Stimulated activated CD4-positive, alpha-beta T cell treated with anti-CD3 and anti-CD28 coated beads, Interleukin-1b, Interleukin-23, amount 100 ng/mL, for 4 hours (primary cell): Measurements from ENCODE around the gene C2CD5.
"Not testable (repeated sequence)": the region's sequence is repeated elsewhere in the genome, so short reads cannot be mapped to it uniquely, and the experiment has no call there.

Experiments used
- DNase-seq, 2 donors: peaks; one replicate each; pipeline ENCODE4 v3.0.0-alpha.2; 2020; ENCODE audit warnings: low read depth in 2 of 2

C2CD5 gene

DNA sequence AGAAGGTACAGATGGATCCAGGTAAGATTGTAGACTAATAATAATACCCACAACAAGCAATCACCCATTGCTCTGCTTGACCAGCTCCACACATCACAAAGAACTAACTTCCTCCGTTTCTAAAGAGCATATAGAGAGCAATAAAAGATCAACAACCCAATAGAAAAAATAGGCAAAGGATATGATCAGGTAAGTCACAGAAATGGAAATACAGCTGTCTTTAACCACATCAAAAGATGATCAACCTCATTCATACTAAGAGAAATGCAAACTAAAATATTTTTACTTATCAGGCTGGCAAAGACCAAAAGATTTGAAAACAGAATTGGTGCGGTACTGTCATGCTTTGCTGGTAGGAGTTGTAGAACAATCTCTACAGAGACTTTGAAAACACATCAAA is 8.9 kb downstream of the C2CD5 start:
- no peak for DNase-seq

DNA sequence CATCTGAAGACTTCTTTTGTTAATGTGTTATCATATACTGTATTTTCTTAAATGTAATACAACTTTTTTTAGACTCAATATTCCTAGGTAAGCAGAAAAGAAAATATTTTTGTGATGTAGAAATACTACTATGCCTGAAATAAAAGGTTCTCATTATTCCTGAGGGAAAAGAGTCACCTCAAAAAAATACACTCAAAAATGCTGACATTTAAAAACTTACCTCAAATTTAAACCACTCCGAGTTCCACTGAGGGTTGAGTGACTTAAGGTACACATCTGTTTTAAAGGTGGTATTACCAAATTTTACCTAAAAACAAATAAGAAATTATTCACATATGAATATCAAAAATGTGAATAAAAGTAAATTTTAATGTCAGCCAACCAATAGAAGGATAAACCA is 9.3 kb downstream of the C2CD5 start:
- DNase-seq = no peak

DNA sequence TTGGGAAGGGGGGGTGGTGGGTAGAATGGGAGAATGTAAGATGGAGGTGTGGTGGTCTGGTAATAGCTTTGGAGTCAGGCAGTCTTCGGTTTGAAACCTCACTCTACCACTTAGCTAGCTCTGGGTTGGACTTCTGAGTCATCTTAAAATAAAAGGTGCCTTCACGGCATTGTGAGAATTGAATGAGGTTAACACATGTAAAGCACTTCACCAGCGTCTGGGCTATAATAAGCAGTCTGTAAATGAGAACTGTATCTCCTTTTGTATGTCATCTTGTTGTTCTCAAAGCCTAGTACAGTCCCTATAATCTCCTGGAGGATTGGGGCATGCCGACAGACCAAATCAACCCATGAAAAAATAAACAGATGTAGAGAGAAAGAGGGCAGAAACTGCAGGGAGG is 11.2 kb downstream of the C2CD5 start:
- DNase-seq = no peak

DNA sequence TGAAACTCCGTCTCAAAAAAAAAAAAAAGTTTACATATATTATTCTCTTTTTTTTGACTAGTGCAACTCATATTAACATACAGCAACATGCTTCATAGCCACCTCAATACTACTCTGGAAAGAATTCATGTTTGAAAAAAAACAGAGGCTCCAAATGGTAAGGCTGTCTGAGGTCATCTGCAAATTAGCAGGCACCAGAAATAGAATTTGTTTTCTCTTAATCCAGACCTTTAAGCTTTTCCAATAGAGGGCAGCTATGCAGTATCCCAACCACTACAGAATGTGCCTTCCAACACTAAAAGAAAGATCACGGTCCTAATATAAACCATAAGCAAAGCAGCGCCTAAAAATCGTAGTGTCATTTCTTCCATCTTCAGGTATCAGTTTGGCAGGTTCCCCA is 12.0 kb downstream of the C2CD5 start:
- DNase-seq = no peak

DNA sequence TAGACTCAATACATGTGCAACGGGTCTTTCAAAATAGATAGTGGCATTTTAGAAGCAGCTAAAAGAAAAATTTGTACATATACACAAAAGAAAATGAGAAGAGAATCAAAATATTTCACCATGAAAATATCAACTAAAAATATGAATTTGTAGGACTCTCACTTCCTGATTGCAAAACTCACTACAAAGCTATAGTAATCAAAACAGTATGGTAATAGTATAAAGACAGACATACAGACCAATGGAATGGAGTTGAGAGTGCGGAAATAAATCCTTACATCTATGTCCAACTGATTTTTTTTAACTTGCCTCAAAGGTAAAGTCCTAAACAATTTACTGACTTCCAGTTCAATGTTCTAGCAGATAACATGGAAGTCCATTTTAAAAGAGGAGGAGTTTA is 13.1 kb downstream of the C2CD5 start:
- DNase-seq = no peak

DNA sequence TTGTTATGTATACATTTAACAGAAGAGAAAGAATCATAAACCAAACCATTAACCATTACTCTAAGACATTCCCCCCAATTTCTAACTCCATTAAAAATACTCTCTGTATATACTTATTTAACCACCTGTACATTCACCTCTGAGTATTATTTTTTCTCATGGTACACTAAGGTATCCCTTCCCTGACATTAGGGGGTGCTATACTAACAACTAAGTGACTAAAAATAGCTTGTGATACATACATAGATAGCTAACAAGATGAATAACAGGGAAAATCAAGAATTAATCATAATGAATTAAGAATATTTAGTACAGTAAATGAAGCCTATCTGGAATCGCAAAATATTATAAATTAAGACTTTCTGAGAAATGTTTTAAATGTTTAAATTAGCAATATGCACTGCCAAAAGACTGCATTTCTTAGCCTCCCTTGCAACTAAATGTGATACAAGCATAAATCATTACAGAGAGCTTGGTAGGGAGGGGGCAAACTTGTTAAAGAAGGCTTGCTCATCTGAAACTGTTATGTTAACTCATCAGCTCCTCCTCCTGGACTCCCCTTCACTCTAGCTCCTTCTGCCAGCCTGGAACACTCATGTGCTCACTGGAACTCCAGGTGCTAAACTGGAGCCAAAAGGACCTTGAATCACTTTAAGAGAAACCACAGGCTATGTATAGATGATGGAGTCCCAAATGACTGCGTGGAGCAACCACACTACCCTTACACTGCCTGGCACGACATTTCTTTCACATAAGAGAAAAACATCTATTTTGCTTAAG is 14.9 kb downstream of the C2CD5 start:
- no peak for DNase-seq

DNA sequence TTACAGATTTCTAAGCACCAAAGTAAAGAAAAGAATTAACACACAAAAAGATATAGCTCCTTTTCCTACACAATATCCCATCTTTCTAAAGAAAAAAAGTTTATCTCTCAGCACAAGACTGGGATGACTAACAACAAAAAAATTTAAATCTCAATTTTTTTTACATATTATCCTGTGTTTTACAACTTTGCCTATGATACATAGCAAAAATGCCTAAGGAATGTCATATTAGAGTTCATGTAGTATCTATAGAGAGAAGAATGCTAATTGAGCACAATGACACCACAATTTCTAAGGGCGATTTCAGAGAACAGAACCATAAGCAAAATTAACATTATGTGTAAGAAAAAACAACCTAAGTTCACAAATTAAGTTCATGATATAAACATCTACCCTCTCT is 16.3 kb downstream of the C2CD5 start:
- no peak for DNase-seq

DNA sequence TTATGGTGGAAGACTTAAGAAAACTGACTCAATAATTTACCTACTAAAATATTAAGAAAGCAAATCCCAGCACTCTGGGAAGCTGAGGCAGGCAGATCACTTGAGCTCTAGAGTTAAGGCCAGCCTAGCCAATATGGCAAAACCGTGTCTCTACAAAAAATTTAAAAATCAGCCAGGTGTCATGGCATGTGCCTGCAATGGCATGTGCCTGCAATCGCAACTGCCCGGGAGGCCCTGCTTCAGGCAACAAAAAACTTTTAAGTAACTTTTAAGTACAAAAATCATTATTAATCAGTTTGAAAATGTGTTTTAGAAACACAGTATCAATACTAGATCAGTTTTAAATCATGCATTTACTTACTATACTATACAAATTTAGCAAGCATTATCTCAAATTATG is 17.5 kb downstream of the C2CD5 start:
- DNase-seq = no peak

DNA sequence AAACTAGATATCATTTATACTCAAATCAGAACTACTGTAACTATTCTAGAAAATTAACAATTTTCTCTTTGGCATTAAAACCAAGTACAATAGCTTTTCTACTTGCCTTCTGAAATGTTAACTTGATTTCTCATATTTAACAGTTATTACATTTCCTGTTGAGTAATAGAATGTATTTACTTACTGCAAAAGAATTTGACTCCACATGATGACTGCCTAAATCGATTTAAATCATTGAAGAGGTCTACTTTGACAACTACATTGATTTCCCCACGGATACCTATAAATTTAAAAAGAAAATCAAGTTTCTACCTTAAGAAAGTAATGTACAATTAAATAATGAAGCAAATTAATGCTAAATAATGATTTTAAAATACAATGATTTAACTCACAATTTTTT is 18.9 kb downstream of the C2CD5 start:
- DNase-seq = no peak

DNA sequence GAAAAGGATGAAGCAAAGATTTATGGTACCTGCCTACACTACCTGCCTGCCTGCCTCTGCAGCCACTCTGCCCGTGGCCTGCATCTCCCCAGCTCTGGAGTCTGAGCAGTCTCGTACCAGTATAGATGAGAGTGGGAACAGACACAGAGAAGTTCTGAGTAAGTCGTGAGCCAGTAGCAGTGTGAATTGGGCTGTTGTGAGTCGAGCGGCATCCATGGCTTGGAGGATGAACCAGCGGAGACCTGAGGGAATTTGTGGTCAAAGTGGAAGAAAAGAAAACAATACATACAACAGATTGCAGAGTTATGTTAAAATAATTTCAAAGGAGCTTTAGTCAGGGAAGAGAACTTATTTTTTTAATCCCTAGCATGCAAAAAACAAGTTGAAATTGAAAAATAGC is 25.3 kb downstream of the C2CD5 start:
- DNase-seq = no peak

DNA sequence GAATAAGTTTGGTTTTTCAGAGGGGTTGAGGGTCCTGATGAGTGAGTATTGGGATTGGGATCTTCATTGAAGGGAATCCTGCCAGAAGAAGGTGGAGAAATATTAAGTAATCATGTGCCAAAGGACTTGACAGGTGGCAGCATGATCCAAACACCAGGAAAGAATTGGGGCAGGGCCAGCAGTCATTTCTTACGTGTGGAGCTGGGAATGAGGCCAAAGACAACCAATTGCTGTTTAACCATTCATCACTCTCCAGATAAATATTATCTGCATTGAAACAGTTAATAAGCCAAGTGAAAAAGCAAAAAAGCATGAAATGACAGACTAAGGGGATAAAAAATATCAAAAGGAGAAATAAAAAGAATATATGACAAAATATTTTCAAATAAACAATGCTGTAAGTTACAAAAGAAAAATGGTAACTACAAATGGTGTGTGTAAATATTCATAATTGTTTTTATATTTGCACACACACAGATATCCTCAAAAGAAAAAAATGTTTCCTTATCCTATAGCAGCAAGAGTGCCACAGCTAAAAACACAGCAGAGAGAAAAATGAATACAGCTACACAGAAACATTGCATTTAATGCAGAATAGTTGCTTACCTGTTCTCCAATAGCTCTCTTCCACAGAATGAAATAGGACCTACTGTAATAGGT is 26.2 kb downstream of the C2CD5 start:
- DNase-seq = no peak

DNA sequence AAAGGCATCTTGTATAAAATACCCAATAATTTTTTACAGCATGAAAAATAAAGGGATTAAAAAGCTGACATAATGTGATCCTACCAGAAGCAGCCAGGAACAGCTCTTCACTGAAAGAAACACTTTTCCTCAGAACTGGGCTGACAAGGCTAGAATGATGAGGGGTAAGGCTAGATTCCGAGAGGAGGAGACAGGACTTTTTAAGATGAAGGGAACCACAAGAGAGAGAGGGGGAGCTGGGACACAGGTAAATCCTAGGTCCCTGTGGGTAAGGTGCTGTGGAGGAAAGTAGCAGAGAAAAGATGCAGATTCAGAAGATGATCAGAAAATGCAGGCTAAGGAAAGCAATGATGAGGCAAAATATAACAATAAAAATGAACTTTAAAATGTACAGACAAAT is 29.5 kb downstream of the C2CD5 start:
- no peak for DNase-seq

DNA sequence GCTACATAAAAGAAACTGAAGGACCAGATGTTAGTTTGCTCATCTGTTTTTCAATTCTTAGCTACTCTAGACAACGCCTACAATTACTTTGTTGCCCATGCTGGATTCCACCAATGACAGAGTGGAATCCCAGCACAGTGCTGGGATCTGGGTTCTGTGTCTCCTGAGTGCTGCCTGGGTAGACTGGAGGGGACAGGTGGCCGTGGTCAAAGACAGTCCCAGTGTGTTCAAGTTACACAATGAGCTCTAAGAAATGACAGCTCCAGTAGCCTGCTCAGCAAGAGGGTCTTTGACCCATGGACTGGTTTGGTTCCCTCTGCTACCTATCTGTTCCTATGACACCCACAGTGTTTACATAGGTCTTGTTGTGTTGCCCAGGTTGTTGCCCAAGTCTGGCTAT is 38.5 kb downstream of the C2CD5 start:
- DNase-seq = no peak

DNA sequence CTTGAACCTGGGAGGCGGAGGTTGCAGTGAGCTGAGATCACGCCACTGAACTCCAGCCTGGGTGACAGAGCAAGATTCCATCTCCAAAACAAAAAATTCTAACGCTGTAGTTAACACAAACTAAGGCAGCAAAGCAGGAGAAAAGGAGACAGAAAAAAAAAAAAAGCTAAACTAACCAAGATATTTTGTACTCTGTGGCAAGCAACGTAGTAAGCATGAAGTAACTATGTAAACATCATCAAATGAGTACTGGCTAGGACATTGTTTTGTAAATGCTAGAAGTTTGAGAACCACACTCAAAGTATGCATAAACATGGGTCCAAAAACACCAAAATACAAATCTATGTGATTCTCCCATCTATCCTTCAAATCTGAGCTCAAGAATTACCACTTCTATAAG is 44.2 kb downstream of the C2CD5 start:
- no peak for DNase-seq

DNA sequence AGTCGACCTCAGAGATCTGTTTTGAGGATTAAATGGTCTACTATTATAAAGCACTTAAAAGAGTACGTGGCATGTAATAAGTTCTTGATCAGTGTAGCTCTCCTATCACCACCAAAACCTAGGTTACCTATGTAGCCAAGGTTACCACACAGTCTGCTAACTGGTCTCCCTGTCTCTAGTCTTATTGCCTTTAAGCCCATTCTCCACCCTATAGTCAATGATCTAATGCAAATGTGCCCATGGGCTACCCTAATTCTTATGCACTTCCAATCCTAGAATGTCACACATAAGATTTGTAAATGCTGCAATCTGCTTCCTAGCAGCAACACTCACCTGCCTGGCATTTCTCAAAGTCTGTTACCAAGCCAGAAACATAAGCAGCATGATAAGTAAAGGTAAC is 44.9 kb downstream of the C2CD5 start:
- DNase-seq = no peak

DNA sequence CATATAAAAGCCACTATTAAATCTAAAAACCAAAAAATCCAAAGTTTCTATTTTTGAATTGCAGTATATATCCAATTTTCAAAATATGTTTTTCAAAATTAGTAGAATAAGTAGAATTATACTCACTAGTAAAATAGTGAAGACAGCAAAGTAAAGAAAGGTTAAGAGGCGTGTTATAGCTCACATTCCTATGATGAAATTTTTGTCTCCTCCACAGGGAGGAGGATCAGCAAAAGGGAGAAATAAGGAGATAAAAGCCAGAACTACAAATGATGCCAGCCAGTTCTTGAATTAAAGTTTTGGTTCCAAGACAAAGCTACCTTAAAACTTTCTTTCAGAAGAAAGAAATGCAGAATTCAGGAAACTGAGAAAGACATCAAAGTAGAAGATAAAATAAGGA is 50.0 kb downstream of the C2CD5 start:
- DNase-seq = no peak

DNA sequence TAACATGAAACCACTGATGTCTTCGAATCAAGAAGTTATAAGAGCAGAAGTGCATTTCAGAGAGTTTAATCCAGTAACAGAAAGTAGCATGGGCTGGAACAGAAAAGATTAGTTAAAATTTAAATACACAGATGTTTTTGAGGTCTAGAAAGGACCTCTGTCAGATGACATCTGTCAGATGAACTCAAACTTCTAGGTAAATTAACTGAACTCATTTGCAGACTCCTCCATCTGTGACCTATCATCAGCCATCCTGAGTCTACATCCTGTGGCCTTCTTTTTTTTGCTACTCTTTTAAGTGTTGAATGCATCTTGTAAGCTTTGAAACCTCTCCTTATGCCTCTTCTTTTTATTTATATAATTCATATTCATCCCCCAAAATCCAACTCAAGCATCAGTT is 53.3 kb downstream of the C2CD5 start:
- no peak for DNase-seq

DNA sequence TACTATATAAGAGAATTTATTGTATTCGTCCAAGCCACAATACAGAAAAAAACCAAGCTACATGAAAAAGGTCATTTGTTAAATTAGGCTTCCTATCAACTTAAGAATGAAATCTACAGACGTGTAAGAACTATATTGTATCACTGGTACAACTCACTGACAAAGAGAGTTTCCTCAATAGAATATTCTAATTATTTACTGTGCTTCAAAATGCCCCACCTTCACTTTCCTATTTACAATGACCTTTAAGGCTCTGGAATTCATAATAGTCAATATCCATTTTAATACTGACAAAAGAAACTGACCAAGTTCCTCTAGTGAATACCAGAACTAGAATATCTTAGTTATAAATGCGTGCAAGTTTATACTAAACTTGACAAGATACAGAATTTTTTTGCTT is 55.9 kb downstream of the C2CD5 start:
- no peak for DNase-seq

DNA sequence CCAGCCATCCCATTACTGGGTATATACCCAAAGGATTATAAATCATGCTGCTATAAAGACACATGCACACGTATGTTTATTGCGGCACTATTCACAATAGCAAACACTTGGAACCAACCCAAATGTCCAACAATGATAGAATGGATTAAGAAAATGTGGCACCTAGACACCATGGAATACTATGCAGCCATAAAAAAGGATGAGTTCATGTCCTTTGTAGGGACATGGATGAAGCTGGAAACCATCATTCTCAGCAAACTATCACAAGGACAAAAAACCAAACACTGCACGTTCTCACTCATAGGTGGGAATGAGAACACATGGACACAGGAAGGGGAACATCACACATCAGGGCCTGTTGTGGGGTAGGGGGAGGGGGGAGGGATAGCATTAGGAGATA is 56.7 kb downstream of the C2CD5 start:
- not testable (repeated sequence) for DNase-seq

DNA sequence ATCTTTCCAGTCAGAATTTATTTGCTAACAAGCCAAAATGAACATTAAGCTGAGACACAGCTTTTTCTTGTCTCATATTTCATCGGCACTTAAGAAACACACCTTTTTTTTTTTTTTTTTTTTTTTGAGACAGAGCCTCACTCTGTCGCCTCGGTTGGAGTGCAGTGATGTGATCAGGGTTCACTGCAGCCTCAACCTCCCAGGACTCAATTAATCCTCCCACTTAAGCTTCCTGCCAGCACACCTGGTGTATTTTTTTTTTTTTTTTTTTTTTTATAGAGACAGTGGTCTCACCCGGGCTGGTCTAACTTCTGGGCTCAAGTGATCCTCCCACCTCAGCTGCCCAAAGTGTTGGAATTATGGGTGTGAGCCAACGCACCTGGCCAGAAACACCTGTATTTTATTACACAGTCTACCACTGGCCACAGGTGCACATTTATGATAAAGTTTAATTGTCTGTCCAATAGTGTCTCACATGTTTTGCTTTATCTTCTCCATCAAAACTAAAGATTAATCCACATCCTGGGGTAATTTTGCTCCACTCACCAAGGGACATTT is 62.7 kb downstream of the C2CD5 start:
- DNase-seq = no peak

DNA sequence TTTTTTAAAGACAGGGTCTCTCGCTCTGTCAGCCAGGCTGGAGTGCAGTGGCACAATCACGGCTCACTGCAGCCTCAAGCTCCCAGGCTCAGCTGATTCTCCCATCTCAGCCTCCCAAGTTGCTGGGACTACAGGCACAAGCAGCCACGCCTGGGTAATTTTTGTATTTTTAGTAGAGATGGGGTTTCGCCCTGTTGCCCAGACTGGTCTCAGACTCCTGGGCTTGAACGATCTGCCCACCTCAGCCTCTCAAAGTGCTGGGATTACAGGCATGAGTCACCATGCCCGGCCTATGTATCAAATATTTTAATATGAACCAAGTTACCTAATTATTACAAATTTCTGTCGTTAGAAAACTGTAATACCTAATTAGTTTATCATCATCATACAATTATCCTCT is 63.5 kb downstream of the C2CD5 start:
- not testable (repeated sequence) for DNase-seq

DNA sequence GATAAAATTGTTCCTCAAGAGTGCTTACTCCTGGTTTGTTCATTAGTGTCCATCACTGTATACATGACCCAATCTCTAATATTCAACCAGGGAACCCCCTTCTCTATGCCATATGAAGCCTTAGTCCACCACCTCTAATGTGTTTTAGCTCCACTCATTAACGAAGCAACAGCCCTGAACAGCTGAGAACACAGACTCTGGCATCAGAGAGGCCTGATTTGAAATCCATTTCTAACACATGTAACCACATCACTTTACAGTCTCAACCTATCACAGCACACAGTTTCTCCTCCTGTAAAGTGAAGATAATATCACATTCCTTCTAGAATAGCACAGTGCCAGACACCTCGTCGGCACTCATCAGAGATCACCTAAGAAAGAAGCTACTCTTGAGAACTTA is 64.3 kb downstream of the C2CD5 start:
- no peak for DNase-seq

DNA sequence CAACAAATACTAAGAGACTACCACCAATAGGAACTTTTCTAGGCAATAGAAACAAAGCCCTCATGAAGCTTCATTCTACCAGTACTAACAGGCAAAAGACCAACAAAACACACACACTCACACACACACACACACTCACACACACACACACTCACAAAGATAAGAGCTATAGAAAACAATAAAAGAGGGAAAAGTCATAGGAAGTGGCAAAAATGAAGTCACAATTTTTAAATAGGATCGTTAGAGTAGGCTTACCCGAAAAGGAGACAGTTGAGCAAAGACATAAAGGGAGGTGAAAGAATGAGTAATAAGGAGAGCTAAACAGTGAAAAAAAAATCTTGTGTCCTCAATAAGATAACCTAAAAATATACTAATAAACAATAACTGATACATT is 66.5 kb downstream of the C2CD5 start:
- DNase-seq = no peak
